HFF-Myc (cell line): ENCODE data around the gene TNNC2.

Experiments used
- DNase-seq: peaks from one replicate; pipeline ENCODE4 v3.0.0-alpha.2; 2011; ENCODE audit warnings: low read depth; ENCODE audit errors: extremely low read depth
- H3K4me3 ChIP-seq: replicated peaks from 2 replicates; pipeline ENCODE4 v1.5.1; 2011; ENCODE audit warnings: low read depth, mild to moderate bottlenecking, control low read depth, low read length
- TF ChIP-seq, protein P1 (sequence below): IDR thresholded peaks from 2 replicates; pipeline ENCODE4 v1.5.1; 2012; ENCODE audit warnings: mild to moderate bottlenecking, low read depth, low read length, control low read depth; ENCODE audit errors: missing control alignments

The TNNC2 gene

DNA sequence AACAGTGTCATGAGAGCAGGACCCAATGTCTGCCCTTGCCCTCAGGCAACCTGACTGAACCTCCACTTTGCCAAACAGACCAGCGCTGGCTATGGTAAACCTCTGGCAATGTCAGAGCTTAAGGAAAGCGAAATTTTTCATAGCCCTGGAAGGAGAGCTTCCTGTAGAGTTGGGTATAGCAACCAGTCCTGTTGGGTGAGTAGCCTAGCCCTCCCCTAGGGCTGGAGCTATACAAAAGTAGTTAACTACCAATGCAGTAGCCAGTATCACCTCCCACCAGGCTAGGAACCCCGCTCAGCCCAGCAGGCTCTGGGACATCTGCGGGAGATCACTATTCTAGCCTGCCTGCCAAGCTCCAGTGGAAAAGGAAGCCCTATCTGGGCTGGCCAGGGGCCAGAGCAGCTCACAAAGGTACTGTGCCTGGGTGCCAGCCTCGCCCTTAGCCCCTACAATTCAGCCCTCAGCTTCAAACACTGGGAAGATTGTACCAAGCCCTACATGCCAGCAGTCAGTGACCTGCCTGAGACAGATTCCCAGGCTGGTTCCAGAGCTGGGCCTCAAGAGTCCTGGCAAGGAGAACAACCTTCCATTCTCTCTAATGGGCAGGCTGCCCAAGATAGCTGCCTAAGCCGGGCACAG, 43.3 kb downstream of the TNNC2 start:
- H3K4me3 ChIP-seq: no peak overlapping the region
- TF ChIP-seq, protein P1, sequence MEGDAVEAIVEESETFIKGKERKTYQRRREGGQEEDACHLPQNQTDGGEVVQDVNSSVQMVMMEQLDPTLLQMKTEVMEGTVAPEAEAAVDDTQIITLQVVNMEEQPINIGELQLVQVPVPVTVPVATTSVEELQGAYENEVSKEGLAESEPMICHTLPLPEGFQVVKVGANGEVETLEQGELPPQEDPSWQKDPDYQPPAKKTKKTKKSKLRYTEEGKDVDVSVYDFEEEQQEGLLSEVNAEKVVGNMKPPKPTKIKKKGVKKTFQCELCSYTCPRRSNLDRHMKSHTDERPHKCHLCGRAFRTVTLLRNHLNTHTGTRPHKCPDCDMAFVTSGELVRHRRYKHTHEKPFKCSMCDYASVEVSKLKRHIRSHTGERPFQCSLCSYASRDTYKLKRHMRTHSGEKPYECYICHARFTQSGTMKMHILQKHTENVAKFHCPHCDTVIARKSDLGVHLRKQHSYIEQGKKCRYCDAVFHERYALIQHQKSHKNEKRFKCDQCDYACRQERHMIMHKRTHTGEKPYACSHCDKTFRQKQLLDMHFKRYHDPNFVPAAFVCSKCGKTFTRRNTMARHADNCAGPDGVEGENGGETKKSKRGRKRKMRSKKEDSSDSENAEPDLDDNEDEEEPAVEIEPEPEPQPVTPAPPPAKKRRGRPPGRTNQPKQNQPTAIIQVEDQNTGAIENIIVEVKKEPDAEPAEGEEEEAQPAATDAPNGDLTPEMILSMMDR: no peak
- DNase-seq: no peak

DNA sequence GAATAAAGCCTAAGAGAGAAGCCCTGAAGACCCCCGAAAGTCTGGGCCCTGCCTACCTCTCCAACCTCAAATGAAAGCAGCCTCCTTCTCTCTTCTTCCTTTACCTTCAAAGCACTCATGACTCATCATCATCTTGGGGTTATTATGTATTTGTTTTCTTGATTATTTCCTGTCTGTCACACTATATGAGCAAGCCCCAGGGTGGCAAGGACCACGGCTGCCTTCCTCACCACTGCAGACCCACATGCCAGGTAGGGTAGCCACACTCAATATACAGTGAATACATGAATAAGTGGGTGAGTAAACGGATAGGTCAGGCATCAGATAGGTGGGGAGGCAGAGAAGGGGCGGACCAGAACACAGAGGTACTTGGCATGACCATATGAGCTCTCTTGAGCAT, 44.2 kb downstream of the TNNC2 start:
- no peak for DNase-seq
- TF ChIP-seq, protein P1: no peak
- no peak overlapping the region for H3K4me3 ChIP-seq

DNA sequence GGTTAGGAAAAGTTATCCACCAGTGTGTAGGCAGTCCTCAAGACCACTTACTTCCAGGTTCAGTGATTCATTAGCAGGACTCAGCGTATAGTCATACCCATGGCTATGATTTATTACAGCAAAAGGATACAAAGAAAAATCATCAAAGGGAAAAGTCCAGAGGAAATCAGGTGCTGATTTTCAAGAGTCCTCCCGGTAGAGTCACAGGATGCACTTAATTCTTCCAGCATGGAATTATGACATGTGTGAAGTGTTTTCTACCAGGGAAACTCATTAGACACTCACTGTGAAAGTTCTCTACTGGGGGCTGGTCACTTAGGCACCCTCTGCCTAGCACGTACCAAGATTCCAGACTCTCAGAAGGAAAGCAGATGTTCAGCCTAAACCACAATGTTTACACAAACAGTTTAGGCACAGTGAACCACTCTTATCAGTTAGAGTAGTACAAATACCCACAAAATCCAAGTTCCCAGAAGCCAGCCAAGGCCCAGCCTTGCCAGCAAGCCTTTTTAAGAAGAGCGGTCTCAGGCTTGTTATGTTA, 45.7 kb downstream of the TNNC2 start:
- TF ChIP-seq, protein P1: no peak
- no peak overlapping the region for H3K4me3 ChIP-seq
- peak; percentile 95 for DNase-seq

DNA sequence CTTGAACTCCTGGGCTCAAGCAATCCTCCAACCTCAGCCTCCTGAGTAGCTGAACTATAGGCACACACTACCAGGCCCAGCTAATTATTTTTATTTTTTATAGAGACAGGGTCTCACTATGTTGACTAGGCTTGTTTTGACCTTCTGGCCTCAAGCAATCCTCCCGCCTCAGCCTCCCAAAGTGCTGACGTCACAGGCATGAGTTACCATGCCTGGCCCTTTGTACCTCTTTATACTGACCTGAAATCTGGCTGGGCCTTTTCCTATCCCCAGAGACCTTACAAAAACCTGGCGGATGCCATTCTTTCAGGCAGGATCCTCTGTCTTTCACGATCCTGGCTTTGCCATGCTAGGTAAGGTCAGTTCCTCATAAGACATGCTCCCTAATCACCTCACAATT, 47.0 kb downstream of the TNNC2 start:
- TF ChIP-seq, protein P1: no peak
- no peak for DNase-seq
- H3K4me3 ChIP-seq: no peak overlapping the region

DNA sequence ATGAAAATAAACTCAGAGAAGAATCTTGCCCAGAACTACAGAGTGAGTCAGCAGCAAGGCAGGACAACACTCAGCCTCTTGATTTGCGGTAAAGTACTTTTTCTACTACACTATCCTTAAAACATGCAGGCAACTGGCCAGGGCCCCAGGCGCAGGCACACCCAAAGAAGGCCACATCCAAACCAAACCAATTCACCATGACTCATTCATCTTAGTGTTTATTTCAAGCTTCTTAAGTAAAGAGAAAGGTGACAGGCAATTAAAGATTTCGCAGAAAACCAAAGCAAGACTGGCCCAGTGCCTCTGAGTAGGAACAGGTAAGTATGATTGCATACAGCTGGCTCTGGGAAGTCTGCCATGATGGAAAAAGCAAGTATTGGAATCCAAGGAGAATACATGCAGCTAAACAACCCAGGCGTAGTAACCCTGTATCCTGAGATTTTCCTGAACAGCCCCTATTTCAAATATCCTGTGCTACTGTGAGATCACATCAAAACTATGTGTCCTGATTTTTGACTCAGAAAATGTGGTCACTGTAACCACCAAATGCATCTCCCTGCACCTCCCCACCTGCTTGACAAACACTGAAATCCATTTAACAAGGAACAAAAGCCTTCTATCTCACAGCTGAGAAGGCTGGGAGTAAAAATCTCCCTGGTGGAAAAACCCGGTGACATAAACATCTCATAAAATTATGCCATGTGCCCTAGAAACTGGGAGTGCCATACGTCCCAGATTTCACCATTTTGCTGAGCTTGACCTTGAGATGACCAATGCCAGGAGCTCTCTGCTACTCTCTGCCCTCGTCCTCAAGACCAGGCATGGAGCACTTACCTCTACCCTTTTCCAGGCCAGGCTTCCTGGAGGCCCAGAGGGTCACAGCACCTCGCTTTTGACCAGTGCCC, 47.8 kb downstream of the TNNC2 start:
- TF ChIP-seq, protein P1: no peak
- peak; percentile 98 for DNase-seq
- H3K4me3 ChIP-seq: no peak overlapping the region

DNA sequence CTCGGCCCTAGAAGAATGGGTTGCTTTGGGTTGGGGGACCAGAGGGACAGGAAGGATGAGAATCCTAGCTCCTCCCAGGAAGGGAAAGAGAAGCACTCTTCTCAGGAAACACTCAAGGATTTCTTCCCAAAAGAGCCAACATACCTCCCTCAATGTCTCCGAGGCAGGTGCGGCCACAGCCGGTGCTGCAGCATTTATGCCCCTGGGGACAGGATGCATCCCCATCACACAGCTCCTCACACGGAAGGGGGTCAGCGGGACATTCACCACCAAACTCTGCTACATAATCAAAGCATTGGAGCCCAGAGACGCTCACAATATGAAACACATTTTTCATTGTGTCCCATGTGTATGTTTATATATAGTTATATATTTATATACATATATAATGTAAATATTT, 50.2 kb downstream of the TNNC2 start:
- DNase-seq: no peak
- no peak overlapping the region for H3K4me3 ChIP-seq
- TF ChIP-seq, protein P1: no peak
